ENCODE results near the gene APEX1.

The APEX1 gene

DNA sequence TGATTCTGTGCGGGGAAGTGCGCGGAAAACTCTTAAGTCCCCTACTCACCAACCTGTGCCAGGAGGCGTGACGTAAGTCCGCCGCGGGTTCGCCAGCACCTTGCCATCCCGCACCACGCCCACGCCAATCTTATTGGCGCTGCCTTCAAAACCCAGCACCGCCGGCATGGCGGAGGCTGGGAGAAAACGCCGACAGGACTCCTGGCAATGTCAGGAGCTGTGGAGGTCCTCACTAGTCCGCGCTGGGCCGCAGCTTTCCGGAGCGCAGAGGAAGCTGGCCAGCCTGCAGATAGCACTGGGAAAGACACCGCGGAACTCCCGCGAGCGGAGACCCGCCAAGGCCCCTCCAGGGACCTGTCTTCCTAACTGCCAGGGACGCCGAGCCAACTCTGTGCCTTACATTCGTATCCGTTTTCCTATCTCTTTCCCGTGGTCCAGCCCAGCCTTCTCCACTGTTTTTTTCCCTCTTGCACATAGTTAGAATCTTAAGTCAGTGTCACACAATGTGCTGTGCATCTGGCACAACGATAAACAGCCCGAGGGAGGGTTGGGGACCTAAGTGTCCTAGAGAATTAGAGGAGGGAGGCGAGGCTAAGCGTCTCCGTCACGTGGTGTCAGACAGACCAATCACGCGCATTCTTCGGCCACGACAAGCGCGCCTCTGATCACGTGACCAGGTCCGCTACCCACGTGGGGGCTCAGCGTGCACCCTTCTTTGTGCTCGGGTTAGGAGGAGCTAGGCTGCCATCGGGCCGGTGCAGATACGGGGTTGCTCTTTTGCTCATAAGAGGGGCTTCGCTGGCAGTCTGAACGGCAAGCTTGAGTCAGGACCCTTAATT is at the start of gene APEX1, which contains the start of gene OSGEP:
TSS of gene APEX1 (plus strand) at position 711 of the 839 bp plus-strand sequence. CDS start 420 bp downstream, outside the sequence.
TSS of gene OSGEP (minus strand) at position 297 of the 839 bp plus-strand sequence. CDS start at position 168, 129 bp downstream.
- DNase-seq (ENCODE audit: low spot score) = peak; percentile 99

DNA sequence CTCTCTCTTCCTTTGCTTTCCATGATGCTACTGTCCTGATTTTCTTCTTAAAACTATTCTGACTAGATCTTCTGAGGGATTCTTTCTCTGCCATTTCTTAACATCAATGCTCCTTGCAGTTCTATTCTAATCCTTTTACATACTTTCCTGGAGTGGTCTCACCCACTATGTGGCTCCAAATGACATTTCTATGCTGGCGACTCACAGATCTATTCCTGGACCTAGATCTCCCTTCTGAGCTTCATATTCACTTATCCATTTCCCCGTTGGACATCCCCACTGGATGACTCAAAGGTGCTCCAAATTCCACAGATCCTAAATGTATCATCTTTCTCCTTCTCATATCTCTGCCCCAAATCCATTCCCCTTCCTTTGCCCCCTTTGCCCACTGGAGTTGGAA is 45.8 kb upstream of the APEX1 start:
- DNase-seq (ENCODE audit: low spot score) = no peak

DNA sequence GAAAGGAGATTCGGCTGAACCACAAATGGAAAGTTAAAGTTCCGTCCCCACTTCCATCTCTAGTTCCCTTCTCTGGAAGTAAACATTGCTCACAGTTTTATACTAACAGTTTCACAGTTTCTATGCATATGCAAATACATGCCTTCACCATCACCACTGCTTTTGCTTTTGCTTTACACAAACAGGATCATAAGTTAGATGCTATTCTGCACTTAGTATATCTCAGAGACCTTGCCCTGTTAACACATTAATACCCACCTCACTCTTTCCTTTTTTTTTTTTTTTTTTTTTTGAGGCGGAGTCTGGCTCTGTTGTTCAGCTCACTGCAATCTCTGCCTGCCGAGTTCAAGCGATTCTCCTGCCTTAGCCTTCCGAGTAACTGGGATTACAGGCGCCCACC is 42.6 kb upstream of the APEX1 start:
- DNase-seq (ENCODE audit: low spot score) = no peak

DNA sequence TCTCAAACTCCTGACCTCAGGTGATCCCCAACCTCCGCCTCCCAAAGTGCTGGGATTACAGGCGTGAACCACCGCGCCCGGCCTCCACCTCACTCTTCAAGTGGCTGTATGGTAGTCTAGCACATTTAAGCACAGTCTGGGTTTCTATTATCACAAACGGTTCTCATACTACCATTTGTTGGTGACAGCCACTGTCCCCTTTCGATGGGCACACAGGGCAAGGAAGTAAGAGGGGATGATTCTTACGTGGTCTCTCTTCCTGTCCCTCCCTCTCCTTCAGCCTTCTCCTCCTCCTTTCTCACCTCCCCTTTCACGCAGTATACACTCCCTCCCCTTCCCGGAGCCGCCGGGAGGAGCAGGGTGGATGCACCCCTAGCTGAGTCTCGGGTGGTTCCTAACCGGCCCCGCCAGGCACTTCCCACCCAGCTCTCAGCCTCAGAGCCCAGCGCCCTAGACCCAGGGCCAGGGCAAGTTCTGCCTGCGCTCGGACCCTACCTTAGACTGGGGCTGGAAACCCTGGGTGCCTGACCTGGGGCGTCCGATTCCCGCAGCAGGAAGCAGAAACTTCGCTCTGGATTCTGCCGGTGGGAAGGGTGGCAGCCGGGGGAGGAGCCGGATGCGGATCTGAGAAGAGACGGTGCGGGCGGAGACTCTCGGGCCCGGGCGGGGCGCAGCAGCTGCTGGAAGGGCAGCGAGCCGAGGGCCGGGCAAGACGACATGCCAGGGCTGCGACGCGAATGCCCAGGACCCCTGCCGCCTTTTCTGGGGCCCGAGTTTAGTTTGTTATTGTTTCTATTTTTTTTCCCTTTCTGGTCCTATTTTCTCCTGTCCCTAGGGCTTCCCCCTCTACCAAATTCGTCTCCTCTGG is 41.9 kb upstream of the APEX1 start, which contains the start of gene TEP1:
TSS of gene TEP1 (minus strand) at position 626 of the 868 bp plus-strand sequence. CDS start 5,062 bp downstream, outside the sequence.
- peak; percentile 50 for DNase-seq (ENCODE audit: low spot score)

DNA sequence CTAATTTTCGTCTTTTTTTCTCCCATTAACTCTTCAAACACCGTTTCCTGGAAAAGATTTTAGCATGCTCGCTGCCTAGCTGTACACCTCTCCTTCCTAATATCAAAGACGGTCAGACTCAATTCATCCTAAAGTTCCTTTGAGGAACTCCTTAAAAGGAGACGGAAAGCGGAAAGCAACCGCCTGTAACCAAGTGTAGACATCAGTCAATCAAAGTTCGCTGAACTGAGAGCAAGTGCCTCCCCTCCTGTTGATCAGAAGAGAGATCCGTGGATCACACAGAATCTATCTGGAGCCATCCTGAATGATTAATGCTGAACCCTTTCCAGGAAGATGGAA is 41.3 kb upstream of the APEX1 start:
- DNase-seq (ENCODE audit: low spot score) = peak; percentile 52

DNA sequence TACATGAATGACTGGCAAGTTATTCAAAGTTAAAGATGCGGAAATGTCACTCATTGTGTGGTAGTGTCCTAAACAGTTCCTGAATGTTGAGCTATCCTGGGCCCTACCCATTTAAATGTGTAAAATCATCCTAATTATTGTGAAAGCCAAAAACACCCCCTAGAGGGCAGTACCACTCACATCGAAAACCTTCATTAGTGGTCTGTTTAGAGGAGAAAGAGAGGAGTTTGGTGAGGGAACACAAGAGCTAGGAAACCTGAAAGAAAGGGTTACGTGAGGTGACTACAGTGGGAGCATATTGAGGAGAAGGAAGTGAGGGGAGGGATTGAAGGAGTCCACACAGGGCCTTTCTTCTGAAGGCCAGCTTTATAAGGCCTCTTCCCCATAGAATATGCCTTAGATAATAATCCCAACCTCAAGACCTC is 39.2 kb upstream of the APEX1 start:
- peak; percentile 77 for DNase-seq (ENCODE audit: low spot score)

DNA sequence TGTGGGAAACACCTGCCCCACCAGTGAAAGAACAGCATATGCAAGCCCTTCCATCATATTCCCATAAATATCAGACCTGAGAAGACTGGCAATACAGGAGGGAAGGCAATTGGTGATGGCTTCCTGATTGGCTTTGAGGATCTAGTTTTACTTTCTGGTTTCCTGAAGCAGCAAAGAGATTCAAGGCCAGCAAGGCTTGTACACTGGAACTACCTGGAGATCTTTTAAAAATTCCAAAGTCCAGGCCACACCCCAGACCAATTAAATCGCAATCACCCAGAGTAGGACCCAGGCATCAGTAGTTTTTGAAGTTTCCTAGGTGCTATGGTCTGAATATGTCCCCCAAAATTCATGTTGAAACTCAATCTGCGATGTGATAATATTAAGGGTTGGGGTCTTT is 38.8 kb upstream of the APEX1 start:
- no peak for DNase-seq (ENCODE audit: low spot score)

DNA sequence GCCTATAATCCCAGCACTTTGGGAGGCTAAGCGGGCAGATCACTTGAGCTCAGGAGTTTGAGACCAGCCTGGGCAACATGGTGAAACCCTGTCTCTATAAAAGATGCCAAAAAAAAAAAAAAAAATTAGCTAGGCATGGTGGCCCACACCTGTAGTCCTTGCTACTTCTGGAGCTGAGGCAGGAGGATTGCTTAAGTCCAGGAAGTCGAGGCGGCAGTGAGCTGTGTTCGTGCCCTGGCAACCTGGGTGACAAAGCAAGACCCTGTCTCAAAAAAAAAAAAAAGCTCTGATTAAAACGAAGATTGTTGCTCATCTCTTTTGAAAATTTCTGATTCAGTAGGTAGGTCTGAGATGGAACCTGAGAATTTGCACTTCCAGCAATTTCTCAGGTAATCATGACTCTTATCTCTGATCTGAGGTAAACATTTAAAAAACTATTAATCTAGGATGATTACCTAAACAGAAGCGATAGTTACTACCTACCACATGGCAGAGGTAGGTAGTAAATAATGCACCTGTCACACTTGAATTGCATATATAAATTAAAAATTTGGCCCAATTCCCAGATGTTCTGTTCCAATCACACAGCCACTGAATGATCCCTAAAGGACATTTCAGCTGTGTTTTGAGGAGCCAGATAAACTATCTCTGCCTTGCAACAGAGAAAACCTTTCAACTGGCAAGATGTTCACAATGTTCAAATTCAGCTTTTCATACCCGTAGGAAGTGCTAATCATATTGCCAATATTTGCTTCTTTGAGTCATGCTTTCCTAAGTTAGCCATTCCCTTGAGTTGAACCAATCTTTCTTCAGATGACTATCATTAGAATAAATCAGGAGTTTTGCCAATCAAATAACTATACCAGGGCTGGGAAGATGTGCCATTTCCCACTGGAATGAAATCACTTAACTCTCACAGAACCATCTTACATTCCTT is 37.5 kb upstream of the APEX1 start:
- no peak for DNase-seq (ENCODE audit: low spot score)

DNA sequence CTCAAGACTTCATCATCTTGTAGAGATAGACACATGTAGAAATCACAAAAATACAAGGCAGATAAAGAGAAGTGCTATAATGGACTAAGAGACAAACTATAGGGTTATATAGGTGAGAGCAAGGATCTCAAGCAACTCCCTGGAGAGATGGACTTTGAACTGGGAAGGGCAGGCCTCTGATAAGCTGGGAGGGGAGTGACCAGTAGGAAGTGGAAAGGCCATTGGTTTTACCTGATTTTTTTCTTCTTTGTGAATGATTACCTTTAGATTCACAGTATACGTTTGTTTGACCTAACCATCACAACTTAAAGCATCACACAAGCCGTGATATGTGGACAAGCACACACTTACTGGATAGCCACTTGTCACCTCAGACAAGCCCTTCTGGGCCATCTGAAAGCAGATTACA is 36.5 kb upstream of the APEX1 start:
- DNase-seq (ENCODE audit: low spot score) = no peak

DNA sequence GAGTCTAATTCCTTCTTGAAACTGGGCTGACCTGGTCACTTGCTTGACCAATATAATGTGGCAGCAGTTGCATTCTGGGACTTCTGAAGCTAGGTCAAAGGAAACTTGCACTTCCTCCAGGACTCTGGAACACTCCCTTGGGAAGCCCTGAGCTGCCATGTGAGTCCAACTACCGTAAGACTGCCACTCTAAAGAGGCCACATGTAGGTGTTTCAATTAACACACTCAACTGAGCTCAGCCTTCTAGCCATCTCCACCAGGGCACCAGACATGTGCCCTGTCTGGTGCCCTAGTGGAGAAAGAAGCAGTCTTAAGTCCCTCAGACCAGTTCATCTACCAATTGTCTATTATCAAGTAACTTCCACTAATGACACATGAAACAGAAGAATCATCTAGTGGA is 35.6 kb upstream of the APEX1 start:
- no peak for DNase-seq (ENCODE audit: low spot score)

DNA sequence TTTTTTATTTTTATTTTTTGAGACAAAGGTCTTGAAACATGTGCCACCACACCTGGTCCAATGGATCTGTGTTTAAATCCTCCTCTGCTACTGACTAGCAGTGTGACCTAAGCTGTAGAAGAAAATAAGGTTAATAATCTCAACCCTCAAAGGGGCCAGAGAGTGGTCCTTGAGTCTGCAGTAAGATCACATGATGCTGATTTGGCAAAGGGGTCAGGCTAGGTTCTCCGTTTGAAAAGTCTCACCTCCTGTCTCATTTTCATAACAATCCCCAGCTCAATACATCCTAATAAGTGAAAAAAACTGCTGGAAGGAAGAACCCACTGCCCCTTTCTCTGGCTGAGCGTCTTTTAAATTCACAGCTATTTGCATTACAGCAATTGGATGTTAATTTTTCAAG is 33.8 kb upstream of the APEX1 start:
- no peak for DNase-seq (ENCODE audit: low spot score)

DNA sequence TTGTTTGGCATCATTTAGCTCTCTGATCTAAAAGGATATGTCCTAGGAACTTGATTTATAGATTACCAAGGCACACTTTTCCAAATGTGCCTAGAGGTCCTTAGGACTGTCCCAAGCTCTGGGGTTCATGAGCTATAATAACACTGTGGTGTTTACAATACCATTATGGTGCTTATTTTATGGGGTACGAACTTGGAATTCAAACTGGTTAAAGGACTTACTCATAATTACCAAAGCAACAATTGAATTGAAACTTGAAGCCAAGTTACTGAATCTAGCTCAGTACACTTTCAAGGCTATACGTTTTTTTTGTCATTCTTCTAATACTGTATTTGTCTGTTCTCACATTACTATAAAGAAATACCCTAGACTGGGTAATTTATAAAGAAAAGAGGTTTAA is 32.1 kb upstream of the APEX1 start:
- no peak for DNase-seq (ENCODE audit: low spot score)

DNA sequence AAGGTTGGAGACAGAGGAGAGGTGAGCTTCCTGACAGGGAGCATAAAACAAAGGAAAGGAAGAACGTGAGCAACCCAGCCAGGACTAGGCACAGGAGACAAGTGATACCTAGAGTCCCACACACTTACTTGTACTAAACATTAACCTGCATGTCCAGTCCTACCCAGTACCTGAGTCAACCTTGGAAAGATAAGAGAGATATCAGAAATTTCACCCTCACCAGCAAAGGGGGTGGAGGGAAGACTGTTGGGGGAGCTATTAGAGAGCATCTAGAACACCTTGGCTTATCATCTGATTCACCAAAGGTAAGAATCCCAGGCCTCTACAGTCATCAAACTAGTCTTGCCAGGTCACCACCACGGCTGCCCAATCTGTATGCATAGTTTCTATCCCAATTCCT is 30.2 kb upstream of the APEX1 start:
- DNase-seq (ENCODE audit: low spot score) = no peak

DNA sequence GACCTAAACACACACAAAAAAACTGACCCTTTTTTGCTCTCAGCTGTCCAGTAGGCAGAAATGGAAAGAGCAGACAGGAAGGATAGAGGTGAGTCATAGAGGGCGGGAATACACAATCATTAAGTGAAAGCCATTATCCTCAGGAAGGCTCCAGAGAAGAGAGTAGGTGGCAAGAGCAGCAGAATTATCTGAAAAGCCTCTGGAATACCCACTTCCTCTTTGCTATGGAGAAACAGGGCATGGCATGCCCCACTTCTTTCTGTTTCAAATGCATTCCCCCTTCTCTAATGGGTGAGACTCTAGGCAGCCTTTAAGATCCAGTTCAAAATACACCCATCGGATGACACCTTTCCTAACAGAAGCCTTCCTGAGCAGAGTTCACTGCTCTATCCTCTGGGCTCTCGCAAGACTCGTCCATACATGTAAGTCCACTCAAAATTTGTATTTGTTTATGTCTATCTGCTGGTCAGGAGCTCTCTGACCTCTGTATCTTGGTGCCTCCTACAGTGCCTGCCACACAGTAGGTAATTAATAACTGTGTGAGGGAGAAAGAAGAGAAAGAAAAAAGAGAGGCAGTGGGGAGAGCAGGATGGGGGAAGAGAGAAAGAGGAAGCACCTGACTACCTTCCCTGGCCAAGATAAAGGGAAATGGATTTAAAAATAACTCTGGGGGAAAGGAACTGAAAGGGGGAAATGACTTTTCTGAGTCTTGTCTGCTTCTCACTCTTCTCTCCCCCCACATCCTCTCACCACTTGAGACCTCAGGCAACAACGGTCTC is 27.6 kb upstream of the APEX1 start:
- DNase-seq (ENCODE audit: low spot score) = peak; percentile 70

DNA sequence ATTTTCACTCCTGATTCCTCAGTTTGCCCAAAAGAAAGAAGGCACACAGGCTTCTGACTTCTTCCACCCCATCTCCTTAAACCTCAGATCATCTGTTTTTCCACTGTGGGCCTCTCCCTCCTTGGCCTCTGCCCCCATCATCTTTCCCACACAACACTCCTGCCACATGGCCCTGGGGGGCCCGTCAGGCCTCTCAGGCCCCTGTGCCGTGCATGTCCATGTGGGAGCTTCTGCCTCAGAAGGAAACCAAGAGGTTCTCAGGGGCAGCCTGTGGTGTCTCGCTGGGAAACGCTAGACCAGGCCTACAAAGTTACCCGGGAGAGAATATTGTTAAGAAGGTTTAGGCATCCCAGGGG is 27.0 kb upstream of the APEX1 start:
- DNase-seq (ENCODE audit: low spot score) = no peak

DNA sequence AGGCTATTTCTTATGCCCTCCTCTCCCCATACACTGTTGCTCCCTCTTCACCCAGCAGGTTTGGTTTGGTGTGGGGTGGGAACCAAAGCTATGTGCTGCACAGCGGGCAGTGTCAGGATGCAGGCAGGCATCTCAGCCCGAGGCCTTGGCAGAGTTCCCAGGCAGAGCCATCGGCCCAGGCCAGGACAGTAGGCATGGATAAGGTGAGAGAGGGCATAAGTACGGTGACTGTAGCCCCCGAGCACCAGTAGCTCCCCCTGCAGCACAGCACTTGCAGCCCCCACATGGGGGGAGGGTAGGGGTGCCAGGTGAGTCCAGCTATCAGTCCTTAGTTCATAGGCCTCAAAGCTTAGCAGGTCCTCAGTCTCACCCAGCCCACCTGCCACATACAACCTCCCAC is 26.2 kb upstream of the APEX1 start:
- DNase-seq (ENCODE audit: low spot score) = no peak

DNA sequence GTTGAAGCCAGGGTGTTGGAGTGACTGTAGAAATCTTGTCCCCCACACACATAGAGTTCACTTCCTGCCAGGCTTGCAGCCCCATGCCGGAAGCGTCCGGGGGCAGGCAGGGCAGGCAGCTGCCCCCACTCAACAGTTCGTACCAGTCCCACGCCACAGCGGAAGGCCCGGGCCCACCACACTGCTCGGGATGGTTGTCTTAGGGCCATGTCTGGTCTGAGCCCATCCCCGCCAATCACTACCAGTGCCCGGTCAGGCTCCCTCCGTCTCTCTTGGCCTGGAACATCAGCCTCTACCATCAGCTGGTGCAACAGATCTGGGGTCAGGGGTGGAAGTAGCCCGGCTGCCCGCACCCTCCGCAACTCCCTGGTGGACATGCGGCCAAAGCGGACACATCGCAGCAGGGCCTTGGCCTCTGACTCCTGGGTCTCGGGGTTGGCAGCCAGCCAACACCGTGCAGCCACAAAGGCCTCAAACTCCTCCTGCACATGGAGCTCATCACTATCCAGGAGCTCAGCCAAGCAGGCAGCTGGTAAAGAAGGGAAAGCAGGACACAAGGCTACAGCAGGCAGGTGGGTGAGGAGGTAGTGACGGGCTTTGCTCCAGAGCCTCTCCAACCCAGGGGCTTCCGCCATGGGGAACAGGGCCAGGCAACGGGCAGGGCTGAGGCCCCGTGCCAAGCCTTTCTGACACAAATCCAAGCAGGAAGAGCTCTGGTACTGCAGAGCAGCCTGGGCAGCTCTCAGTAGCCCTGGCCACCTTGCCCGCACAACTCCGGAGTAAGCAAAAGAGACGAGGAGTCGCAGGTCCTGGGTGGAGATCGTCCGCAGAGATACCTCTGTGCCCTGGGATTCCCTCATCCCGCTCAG is 25.0 kb upstream of the APEX1 start:
- no peak for DNase-seq (ENCODE audit: low spot score)

DNA sequence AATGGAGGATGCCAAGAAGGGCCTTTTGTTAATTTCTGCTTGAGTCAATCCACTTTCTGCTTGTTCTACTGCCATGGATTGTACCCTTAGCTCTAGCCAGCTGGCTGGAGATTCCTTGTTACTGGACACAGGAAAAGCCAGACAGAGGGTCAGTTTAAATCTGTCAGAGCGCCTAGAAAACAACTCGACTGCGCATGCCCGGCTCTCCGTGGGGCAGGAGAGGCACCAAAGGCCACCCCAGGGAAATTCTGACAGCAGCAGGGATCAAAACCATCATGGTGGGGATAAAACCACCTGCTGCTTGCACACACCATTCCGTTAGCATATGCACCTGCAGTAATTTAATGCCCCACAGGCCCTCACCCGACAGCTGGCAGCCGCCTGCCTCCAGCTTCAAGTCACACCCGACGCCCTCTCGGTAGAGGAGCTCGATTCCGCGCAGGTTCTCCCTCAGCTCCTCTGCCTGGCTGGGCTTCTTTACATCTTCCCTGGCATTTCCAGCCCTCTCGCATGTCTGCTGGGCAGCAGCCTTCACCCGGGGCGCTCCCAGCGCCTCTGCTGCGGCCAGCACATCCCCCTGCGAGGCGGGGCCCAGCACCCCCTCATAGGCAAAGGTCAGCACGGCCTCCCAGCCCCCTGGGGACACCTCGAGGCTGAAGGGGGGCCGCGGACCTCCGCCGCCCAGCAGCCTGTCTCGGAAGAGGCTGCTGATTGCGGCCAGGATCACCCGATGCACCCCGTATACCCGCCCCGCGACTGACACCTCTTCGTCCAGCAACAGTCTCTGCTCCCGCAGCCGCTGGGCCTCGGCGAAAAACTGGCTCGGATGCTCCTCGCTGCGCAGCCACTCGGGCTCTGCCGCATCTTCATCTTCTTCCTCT is 20.1 kb upstream of the APEX1 start:
- peak; percentile 75 for DNase-seq (ENCODE audit: low spot score)
